ENCODE results near the gene ANXA6.

ANXA6 gene

DNA sequence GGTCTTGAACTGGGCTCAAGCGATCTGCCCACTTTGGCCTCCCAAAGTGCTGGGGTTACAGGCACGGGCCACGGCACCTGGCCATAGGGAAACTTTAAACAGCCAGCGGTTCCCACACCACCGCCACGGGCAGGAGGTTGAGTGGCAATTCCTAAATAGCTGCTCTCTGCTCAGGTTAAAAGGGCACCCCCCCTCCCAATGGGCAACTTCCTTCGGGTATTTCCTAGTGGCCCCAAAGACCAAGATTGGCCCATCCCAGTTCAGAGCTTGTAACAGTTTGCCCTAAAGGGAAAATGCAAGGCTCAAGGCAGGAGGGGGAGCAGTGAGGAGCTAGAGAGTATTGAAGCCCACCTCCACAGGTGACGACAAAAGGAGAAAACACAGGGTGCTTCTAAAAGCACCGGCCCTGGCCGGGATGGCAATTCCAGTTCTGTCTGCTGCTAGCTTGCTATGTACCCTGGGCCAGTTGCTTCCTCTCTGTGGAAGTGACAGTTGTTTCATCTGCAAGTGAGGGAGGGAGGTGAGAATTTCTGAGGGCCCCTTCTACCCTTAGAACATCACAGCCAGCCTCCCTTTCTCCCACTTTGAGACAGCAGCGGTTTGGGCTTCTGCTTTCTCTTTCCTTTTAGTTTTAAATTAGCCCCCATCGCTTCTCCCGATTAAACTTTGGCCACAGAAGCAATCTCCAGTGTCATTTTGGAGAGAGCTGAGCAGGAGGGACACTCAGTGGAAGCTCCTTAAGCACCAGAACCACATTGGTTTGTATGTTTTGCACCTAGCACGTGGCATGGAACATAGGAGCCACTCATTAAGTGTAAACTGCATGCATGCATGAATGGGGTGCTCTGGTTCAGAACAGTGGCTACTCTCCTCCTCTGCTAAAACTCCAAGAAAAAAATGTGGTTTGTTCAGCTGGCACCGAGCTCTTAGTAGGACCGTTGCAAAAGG, 59.5 kb downstream of the ANXA6 start:
- TF ChIP-seq, protein P1, sequence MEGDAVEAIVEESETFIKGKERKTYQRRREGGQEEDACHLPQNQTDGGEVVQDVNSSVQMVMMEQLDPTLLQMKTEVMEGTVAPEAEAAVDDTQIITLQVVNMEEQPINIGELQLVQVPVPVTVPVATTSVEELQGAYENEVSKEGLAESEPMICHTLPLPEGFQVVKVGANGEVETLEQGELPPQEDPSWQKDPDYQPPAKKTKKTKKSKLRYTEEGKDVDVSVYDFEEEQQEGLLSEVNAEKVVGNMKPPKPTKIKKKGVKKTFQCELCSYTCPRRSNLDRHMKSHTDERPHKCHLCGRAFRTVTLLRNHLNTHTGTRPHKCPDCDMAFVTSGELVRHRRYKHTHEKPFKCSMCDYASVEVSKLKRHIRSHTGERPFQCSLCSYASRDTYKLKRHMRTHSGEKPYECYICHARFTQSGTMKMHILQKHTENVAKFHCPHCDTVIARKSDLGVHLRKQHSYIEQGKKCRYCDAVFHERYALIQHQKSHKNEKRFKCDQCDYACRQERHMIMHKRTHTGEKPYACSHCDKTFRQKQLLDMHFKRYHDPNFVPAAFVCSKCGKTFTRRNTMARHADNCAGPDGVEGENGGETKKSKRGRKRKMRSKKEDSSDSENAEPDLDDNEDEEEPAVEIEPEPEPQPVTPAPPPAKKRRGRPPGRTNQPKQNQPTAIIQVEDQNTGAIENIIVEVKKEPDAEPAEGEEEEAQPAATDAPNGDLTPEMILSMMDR (conservative IDR thresholded peaks at IDR 0.05; ENCODE audit: low read depth) = no peak
- DNase-seq (ENCODE audit: low spot score) = no peak
- no peak overlapping the region for H3K27ac ChIP-seq
- CTCF ChIA-PET = interaction anchor here (0.6 to 2.5 kb wide), 7 partner anchors 9 to 50 kb away, joined by 3 to 10 read pairs (median 3); partner anchors contain the start of gene TNIP1
- POLR2A ChIA-PET (ENCODE audit: low non-redundant PET) = no interaction called here

DNA sequence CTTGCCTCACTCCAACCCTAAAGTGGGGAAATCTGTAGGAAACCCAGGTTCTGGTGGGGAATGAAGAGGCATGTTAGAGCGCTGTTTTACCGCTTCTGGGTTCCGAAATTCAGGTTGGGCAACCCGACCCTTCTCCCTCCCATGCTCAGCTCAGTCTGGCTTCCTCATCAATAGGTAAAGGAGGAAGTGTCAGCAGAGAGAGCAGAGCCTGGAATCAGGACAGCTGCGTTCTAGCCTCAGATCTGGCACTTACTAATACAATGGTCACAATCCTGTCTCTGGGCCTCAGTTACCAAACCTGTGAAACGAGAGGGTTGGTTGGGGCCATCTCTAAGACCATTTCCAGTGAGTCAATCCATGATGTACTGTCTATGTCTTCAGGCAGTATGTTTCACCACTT, 60.5 kb downstream of the ANXA6 start:
- POLR2A ChIA-PET (ENCODE audit: low non-redundant PET) = no interaction called here
- TF ChIP-seq, protein P1 (conservative IDR thresholded peaks at IDR 0.05; ENCODE audit: low read depth) = no peak
- no peak for DNase-seq (ENCODE audit: low spot score)
- H3K27ac ChIP-seq = no peak overlapping the region
- CTCF ChIA-PET = interaction anchor here (0.7 to 1.3 kb wide), 3 partner anchors 8 to 48 kb away, joined by 3 to 6 read pairs (median 4); no protein-coding TSS in a partner anchor

DNA sequence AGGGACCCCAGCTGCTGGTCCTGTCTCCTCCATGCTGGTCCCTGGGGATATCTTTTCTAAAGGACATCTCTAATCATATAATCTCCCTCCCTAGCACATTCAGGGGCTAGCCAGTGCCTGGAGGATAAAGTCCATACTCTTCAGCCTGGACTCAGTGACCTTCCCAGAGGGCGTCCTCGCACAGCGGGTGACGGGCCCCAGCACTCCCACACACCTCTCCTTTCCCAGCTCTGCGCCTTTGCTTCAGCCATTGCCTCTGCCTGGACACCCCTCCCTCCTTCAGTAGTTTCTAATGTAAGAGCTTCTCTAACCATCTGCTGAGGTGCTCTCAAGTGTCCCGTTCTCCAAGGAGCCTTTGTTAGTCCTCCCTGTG, 61.6 kb downstream of the ANXA6 start:
- DNase-seq (ENCODE audit: low spot score) = no peak
- peak overlapping the region; percentile 13; the same call in 1 of the 2 replicates for H3K27ac ChIP-seq
- ChIA-PET CTCF (interaction anchor here (0.9 to 1.3 kb wide), 2 partner anchors 44 to 47 kb away, joined by 3 to 4 read pairs; no protein-coding TSS in a partner anchor), POLR2A (ENCODE audit: low non-redundant PET) (no interaction called here)
- TF ChIP-seq, protein P1 (conservative IDR thresholded peaks at IDR 0.05; ENCODE audit: low read depth) = no peak

DNA sequence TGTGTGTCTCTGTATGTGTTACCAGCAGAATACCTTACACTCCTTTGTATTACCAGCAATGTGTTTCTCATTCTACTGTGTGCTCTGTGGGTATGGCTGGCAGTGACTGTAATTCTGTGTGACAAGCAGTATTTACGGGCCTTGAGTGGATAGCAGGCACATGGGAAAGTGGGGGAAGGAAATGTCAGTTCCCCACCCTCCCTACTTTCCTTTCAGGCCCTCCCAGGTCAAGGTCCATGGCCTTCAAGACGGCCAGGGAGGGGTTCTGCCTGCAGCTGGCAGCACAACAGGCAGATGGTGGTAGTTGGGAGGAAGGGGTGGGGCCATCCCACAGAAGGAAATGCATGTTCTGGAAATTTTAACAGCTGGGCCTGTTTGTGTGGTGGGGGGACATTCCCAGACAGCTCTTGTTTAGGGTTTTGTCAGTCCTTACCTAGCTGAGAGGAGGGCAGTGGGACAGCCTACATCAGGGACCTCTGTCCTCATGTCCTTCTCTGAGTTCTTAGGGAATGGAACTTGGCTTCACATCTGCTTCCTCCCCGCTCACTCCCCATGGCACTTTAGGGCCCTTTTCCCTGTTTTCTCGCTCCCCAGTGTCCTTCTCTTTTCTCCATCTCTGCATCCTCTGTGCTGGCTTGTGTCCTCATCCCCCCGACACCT, 62.1 kb downstream of the ANXA6 start:
- ChIA-PET POLR2A (ENCODE audit: low non-redundant PET) (no interaction called here), CTCF (interaction anchor here (1.3 kb wide), 1 partner anchor 46 kb away, joined by 3 read pairs; no protein-coding TSS in a partner anchor)
- no peak for DNase-seq (ENCODE audit: low spot score)
- TF ChIP-seq, protein P1 (conservative IDR thresholded peaks at IDR 0.05; ENCODE audit: low read depth) = no peak
- H3K27ac ChIP-seq = peak overlapping the region; percentile 13; the same call in 1 of the 2 replicates

DNA sequence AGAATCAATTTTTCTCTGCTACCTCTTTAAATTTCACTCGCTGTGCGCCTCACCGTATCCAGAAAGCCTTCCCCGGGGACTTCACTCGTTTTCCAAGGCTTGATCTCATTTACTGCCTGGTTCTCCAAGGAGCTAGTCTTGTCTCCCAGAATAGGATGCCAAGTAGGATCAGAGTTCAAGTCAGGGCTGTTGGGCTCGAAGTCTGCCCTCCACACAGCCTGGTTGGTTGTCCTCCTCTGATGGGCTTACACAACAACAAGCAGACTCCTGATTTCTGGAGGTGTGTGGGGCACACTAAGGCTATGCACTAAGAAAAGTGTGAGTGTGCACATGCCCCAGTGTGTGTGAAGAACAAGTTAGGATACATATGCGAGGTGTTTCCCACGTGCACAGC, 62.7 kb downstream of the ANXA6 start:
- TF ChIP-seq, protein P1 (conservative IDR thresholded peaks at IDR 0.05; ENCODE audit: low read depth) = no peak
- DNase-seq (ENCODE audit: low spot score) = no peak
- CTCF ChIA-PET = interaction anchor here (0.5 kb wide), 1 partner anchor 144 kb away, joined by 3 read pairs; no protein-coding TSS in a partner anchor
- H3K27ac ChIP-seq = peak overlapping the region; percentile 96
- POLR2A ChIA-PET (ENCODE audit: low non-redundant PET) = no interaction called here

All from RWPE1 (cell line).